ENCODE results near the gene ESPNL.

ESPNL gene

GRCh38 chr2:238121511-238122286, 21.6 kb downstream of the ESPNL start:
- H3K36me3 ChIP-seq, result no peaks in the 10 kb centered on the region
- TF ChIP-seq CTCF (IDR thresholded peaks at IDR 0.05; ENCODE audit: low read depth, low read length), result no peak

GRCh38 chr2:238122287-238123217, 22.4 kb downstream of the ESPNL start:
- H3K4me3 ChIP-seq (ENCODE audit: low read depth, low read length), result no peak overlapping the region
- no peak for DNase-seq
- no peaks in the 10 kb centered on the region for H3K36me3 ChIP-seq
- H3K27me3 ChIP-seq (ENCODE audit: insufficient read depth, low read depth, severe bottlenecking), result no peaks in the 10 kb centered on the region
- no peak overlapping the region for H3K27ac ChIP-seq
- H3K9me3 ChIP-seq (ENCODE audit: severe bottlenecking), result peaks cover 2% of the 10 kb centered on the region
- no peak for TF ChIP-seq CTCF (IDR thresholded peaks at IDR 0.05; ENCODE audit: low read depth, low read length)

More at GRCh38 chr2:238121511-238122286, 21.6 kb downstream of the ESPNL start:
- peaks cover 2% of the 10 kb centered on the region for H3K9me3 ChIP-seq (ENCODE audit: severe bottlenecking)
- no peak overlapping the region for H3K4me3 ChIP-seq (ENCODE audit: low read depth, low read length)
- H3K27ac ChIP-seq, result no peak overlapping the region
- no peak for DNase-seq
- no peaks in the 10 kb centered on the region for H3K27me3 ChIP-seq (ENCODE audit: insufficient read depth, low read depth, severe bottlenecking)

GRCh38 chr2:238123218-238123971, 23.3 kb downstream of the ESPNL start:
- DNase-seq, result no peak
- Histone ChIP-seq H3K36me3 (no peaks in the 10 kb centered on the region), H3K4me3 (ENCODE audit: low read depth, low read length) (no peak overlapping the region), H3K27me3 (ENCODE audit: insufficient read depth, low read depth, severe bottlenecking) (no peaks in the 10 kb centered on the region), H3K27ac (no peak overlapping the region), H3K9me3 (ENCODE audit: severe bottlenecking) (peaks cover 2% of the 10 kb centered on the region)
- TF ChIP-seq CTCF (IDR thresholded peaks at IDR 0.05; ENCODE audit: low read depth, low read length), result no peak

- H3K27me3 ChIP-seq (ENCODE audit: insufficient read depth, low read depth, severe bottlenecking), result no peaks in the 10 kb centered on the region
- H3K27ac ChIP-seq, result no peak overlapping the region
- H3K4me3 ChIP-seq (ENCODE audit: low read depth, low read length), result no peak overlapping the region
- no peak for TF ChIP-seq CTCF (IDR thresholded peaks at IDR 0.05; ENCODE audit: low read depth, low read length)
- H3K36me3 ChIP-seq, result no peaks in the 10 kb centered on the region
- DNase-seq, result no peak
- H3K9me3 ChIP-seq (ENCODE audit: severe bottlenecking), result peaks cover 2% of the 10 kb centered on the region
Observed at GRCh38 chr2:238123991-238124470, 23.9 kb downstream of the ESPNL start.

GRCh38 chr2:238124488-238125126, 24.5 kb downstream of the ESPNL start:
- Histone ChIP-seq H3K9me3 (ENCODE audit: severe bottlenecking) (peaks cover 2% of the 10 kb centered on the region), H3K4me3 (ENCODE audit: low read depth, low read length) (no peak overlapping the region), H3K36me3 (no peaks in the 10 kb centered on the region), H3K27me3 (ENCODE audit: insufficient read depth, low read depth, severe bottlenecking) (no peaks in the 10 kb centered on the region), H3K27ac (no peak overlapping the region)
- DNase-seq, result no peak
- no peak for TF ChIP-seq CTCF (IDR thresholded peaks at IDR 0.05; ENCODE audit: low read depth, low read length)

Measured in WERI-Rb-1 (cell line).